Sigmoid colon (tissue), 4 donors: ENCODE measurements around the gene TTLL11.

Experiments used
- CTCF ChIP-seq, 4 experiments: fragments of 450-650 bp in 3 of 4; fragments of 200-600 bp in 1 of 4; IDR thresholded peaks; one replicate each; pipeline ENCODE4 v1.5.1; 2016 to 2019; ENCODE audit warnings: antibody characterized with exemption in 4 of 4, mild to moderate bottlenecking in 3 of 4, moderate library complexity in 2 of 4
- POLR2AphosphoS5 ChIP-seq, 4 donors: sonication (generic); formaldehyde crosslinking; IDR thresholded peaks; one replicate each; pipeline ENCODE4 v1.6.1; 2017; ENCODE audit warnings: antibody characterized with exemption in 4 of 4

GRCh38 chr9:122127396-122127798 lies 34.3 kb upstream of the TTLL11 start:
- no peak for TF ChIP-seq POLR2AphosphoS5 (IDR thresholded peaks at IDR 0.05)
- no peak for TF ChIP-seq CTCF (IDR thresholded peaks at IDR 0.05)
